ENCODE measurements around the gene SLC44A1.

SLC44A1 gene

GRCh38 chr9:105359892-105360291, 115.4 kb downstream of the SLC44A1 start:
- peak; percentile 8 for DNase-seq (ENCODE audit: low spot score)
- TF ChIP-seq, protein P1, sequence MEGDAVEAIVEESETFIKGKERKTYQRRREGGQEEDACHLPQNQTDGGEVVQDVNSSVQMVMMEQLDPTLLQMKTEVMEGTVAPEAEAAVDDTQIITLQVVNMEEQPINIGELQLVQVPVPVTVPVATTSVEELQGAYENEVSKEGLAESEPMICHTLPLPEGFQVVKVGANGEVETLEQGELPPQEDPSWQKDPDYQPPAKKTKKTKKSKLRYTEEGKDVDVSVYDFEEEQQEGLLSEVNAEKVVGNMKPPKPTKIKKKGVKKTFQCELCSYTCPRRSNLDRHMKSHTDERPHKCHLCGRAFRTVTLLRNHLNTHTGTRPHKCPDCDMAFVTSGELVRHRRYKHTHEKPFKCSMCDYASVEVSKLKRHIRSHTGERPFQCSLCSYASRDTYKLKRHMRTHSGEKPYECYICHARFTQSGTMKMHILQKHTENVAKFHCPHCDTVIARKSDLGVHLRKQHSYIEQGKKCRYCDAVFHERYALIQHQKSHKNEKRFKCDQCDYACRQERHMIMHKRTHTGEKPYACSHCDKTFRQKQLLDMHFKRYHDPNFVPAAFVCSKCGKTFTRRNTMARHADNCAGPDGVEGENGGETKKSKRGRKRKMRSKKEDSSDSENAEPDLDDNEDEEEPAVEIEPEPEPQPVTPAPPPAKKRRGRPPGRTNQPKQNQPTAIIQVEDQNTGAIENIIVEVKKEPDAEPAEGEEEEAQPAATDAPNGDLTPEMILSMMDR (IDR thresholded peaks at IDR 0.05; ENCODE audit: extremely low read depth, missing control alignments): no peak

DNA sequence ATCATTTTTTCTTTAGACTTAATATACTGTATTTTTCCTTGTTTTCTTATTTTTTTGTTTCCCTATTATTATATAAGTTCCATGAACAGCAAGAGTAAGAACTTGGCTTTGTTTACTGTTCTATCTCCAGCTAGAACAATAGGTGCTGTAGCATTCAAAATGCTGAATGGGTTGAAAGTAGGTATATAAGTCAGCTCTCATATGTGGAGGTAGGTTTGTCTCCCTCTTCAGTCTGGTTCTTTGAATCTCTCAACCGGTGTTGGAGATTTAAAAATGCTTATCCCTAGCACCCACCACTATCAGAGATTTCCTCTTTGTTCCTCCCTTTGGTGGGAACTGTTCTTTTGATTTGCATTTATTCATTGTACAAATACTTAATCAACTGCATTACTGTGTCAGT, 115.9 kb downstream of the SLC44A1 start:
- no peak for DNase-seq (ENCODE audit: low spot score)
- TF ChIP-seq, protein P1 (IDR thresholded peaks at IDR 0.05; ENCODE audit: extremely low read depth, missing control alignments): no peak

- no peak for DNase-seq (ENCODE audit: low spot score)
- TF ChIP-seq, protein P1 (IDR thresholded peaks at IDR 0.05; ENCODE audit: extremely low read depth, missing control alignments): no peak
Measured at GRCh38 chr9:105361873-105362272, 117.4 kb downstream of the SLC44A1 start.

- TF ChIP-seq, protein P1 (IDR thresholded peaks at IDR 0.05; ENCODE audit: extremely low read depth, missing control alignments): no peak
- no peak for DNase-seq (ENCODE audit: low spot score)
Measured at GRCh38 chr9:105362470-105362869, 118.0 kb downstream of the SLC44A1 start.

- TF ChIP-seq, protein P1 (IDR thresholded peaks at IDR 0.05; ENCODE audit: extremely low read depth, missing control alignments): no peak
- no peak for DNase-seq (ENCODE audit: low spot score)
Measured at GRCh38 chr9:105363837-105364236, 119.4 kb downstream of the SLC44A1 start.

GRCh38 chr9:105369911-105370310, 125.5 kb downstream of the SLC44A1 start:
- no peak for DNase-seq (ENCODE audit: low spot score)
- TF ChIP-seq, protein P1 (IDR thresholded peaks at IDR 0.05; ENCODE audit: extremely low read depth, missing control alignments): no peak

- DNase-seq (ENCODE audit: low spot score): no peak
- TF ChIP-seq, protein P1 (IDR thresholded peaks at IDR 0.05; ENCODE audit: extremely low read depth, missing control alignments): no peak
Measured at GRCh38 chr9:105373723-105374122, 129.3 kb downstream of the SLC44A1 start.
